Measurements from ENCODE around the gene NTMT2.

Gene NTMT2

GRCh38 chr1:170217517-170218256 lies 71.9 kb downstream of the NTMT2 start:
- Histone ChIP-seq H3K9ac (ENCODE audit: low read depth, low read length, poor library complexity, severe bottlenecking) (no peak overlapping the region), H3K9me3 (ENCODE audit: insufficient read depth, low read depth, low read length) (no peaks in the 10 kb centered on the region), H3K4me1 (ENCODE audit: insufficient read depth, low read length, poor library complexity, severe bottlenecking) (no peaks in the 10 kb centered on the region), H2AFZ (ENCODE audit: low read length) (no peak overlapping the region), H3K4me2 (ENCODE audit: low read depth, low read length, poor library complexity, severe bottlenecking) (no peak overlapping the region), H3K79me2 (ENCODE audit: insufficient read depth, low read length) (no peaks in the 10 kb centered on the region), H3K27me3 (ENCODE audit: insufficient read depth, low read length, poor library complexity, severe bottlenecking) (no peaks in the 10 kb centered on the region), H3K4me3 (ENCODE audit: low read length, poor library complexity, severe bottlenecking) (no peak overlapping the region), H3K9me2 (replicated peaks; ENCODE audit: low read depth, low read length) (no peaks in the 10 kb centered on the region), H3K36me3 (ENCODE audit: insufficient read depth, low read length) (no peaks in the 10 kb centered on the region), H4K20me1 (ENCODE audit: insufficient read depth, low read length, poor library complexity, severe bottlenecking) (no peaks in the 10 kb centered on the region), H3F3A (ENCODE audit: low read depth) (no peaks in the 10 kb centered on the region)
- no peak for TF ChIP-seq CTCF (conservative IDR thresholded peaks at IDR 0.05; ENCODE audit: low read length)
- no peak for TF ChIP-seq EZH2phosphoT487 (IDR thresholded peaks at IDR 0.05; ENCODE audit: borderline replicate concordance)

DNA sequence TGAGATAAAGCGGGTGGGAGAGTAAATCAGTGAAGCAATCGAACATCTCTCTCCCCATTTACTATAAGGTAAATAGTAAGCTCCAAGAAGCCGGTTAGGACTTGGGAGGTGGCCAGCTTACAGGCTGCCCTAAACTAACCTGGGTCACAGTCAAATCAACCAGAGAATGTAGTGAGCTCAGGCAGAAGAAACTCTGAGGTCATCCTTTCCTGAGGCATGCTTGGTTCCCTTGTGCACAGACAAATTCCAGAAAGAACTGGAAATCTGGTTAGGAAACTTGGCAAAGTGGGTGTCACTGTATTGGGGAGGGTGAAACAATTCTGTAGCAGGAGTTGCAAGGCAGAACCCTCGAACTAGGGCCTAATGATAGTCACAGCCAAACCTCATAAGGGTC lies 72.5 kb downstream of the NTMT2 start:
- Histone ChIP-seq H3K36me3 (ENCODE audit: insufficient read depth, low read length) (no peaks in the 10 kb centered on the region), H3K4me1 (ENCODE audit: insufficient read depth, low read length, poor library complexity, severe bottlenecking) (no peaks in the 10 kb centered on the region), H3K27me3 (ENCODE audit: insufficient read depth, low read length, poor library complexity, severe bottlenecking) (no peaks in the 10 kb centered on the region), H3K9me3 (ENCODE audit: insufficient read depth, low read depth, low read length) (no peaks in the 10 kb centered on the region), H3K79me2 (ENCODE audit: insufficient read depth, low read length) (no peaks in the 10 kb centered on the region), H3K4me3 (ENCODE audit: low read length, poor library complexity, severe bottlenecking) (no peak overlapping the region), H3K9me2 (replicated peaks; ENCODE audit: low read depth, low read length) (no peaks in the 10 kb centered on the region), H3K9ac (ENCODE audit: low read depth, low read length, poor library complexity, severe bottlenecking) (no peak overlapping the region), H3K4me2 (ENCODE audit: low read depth, low read length, poor library complexity, severe bottlenecking) (no peak overlapping the region), H3F3A (ENCODE audit: low read depth) (no peaks in the 10 kb centered on the region), H2AFZ (ENCODE audit: low read length) (no peak overlapping the region), H4K20me1 (ENCODE audit: insufficient read depth, low read length, poor library complexity, severe bottlenecking) (no peaks in the 10 kb centered on the region)
- no peak for TF ChIP-seq EZH2phosphoT487 (IDR thresholded peaks at IDR 0.05; ENCODE audit: borderline replicate concordance)

Data from Loucy (cell line).